SU-DHL-6 (cell line): ENCODE results near the gene SERINC2.
A peak's percentile ranks its signal among the peaks of the same experiment; 100 is the strongest.

Experiments
- H2AFZ ChIP-seq: fragments of 200-600 bp; sonication (generic); 2 replicates; pipeline ENCODE4 v1.6.1; 2014; ENCODE audit warnings: low read depth, mild to moderate bottlenecking, moderate library complexity, mixed read lengths, antibody characterized with exemption, low read length; ENCODE audit not compliant: severe bottlenecking
- H3F3A ChIP-seq: fragments of 200-600 bp; shearing (Covaris generic); 2 replicates; pipeline ENCODE4 v1.6.0; 2016; ENCODE audit warnings: antibody characterized with exemption, mild to moderate bottlenecking; ENCODE audit not compliant: insufficient read depth
- H3K27ac ChIP-seq: fragments of 200-600 bp; sonication (generic); 2 replicates; pipeline ENCODE4 v1.5.1; 2016; ENCODE audit warnings: low read depth, mild to moderate bottlenecking, low read length, moderate library complexity, mixed read lengths
- H3K27me3 ChIP-seq: fragments of 200-600 bp; sonication (generic), shearing (Covaris generic); 2 replicates; pipeline ENCODE4 v1.6.0; 2014; ENCODE audit warnings: mild to moderate bottlenecking, low read length
- H3K36me3 ChIP-seq: fragments of 200-600 bp; sonication (generic); 2 replicates; pipeline ENCODE4 v1.6.1; 2014; ENCODE audit warnings: mild to moderate bottlenecking, low read length, mixed read lengths
- H3K4me2 ChIP-seq: fragments of 300-600, 200-600 bp; shearing (Covaris generic), sonication (generic); 2 replicates; pipeline ENCODE4 v1.6.0; 2014; ENCODE audit warnings: low read length, low read depth, mild to moderate bottlenecking; ENCODE audit not compliant: poor library complexity, severe bottlenecking
- H3K4me3 ChIP-seq: fragments of 200-600 bp; sonication (generic); 2 replicates; pipeline ENCODE4 v1.5.1; 2014; ENCODE audit warnings: antibody characterized with exemption, low read length, mild to moderate bottlenecking, mixed read lengths; ENCODE audit not compliant: insufficient read depth, poor library complexity, severe bottlenecking
- H3K79me2 ChIP-seq: fragments of 200-600 bp; sonication (generic); 2 replicates; pipeline ENCODE4 v1.6.1; 2014; ENCODE audit warnings: mild to moderate bottlenecking, low read length, moderate library complexity; ENCODE audit not compliant: insufficient read depth
- H3K9ac ChIP-seq: fragments of 200-600 bp; sonication (generic); 2 replicates; pipeline ENCODE4 v1.7.0; 2014; ENCODE audit warnings: mild to moderate bottlenecking, low read length
- H3K9me2 ChIP-seq: fragments of 200-600 bp; sonication (generic); replicated peaks from 2 replicates; pipeline ENCODE4 v1.6.1; 2014; ENCODE audit warnings: low read length; ENCODE audit not compliant: insufficient read depth
- H3K9me3 ChIP-seq: fragments of 200-600 bp; sonication (generic); 2 replicates; pipeline ENCODE4 v1.6.1; 2014; ENCODE audit warnings: low read length, mixed read lengths; ENCODE audit not compliant: insufficient read depth
- H4K20me1 ChIP-seq: fragments of 200-600 bp; sonication (generic); 2 replicates; pipeline ENCODE4 v1.6.1; 2014; ENCODE audit warnings: low read depth, mild to moderate bottlenecking, antibody characterized with exemption, low read length, moderate library complexity, mixed read lengths
- EZH2phosphoT487 ChIP-seq: fragments of 200-600 bp; sonication (generic), shearing (Covaris generic); conservative IDR thresholded peaks from 2 replicates; pipeline ENCODE4 v1.6.1; 2018; ENCODE audit warnings: mild to moderate bottlenecking, antibody characterized with exemption, low read length, moderate library complexity, mixed read lengths
- TF ChIP-seq, protein P1 (sequence below): fragments of 200-600 bp; sonication (generic); IDR thresholded peaks from one replicate; pipeline ENCODE4 v1.5.1; 2017; ENCODE audit warnings: antibody characterized with exemption, mild to moderate bottlenecking, low read length, moderate library complexity; ENCODE audit not compliant: insufficient read depth, poor library complexity, severe bottlenecking

SERINC2 gene

DNA sequence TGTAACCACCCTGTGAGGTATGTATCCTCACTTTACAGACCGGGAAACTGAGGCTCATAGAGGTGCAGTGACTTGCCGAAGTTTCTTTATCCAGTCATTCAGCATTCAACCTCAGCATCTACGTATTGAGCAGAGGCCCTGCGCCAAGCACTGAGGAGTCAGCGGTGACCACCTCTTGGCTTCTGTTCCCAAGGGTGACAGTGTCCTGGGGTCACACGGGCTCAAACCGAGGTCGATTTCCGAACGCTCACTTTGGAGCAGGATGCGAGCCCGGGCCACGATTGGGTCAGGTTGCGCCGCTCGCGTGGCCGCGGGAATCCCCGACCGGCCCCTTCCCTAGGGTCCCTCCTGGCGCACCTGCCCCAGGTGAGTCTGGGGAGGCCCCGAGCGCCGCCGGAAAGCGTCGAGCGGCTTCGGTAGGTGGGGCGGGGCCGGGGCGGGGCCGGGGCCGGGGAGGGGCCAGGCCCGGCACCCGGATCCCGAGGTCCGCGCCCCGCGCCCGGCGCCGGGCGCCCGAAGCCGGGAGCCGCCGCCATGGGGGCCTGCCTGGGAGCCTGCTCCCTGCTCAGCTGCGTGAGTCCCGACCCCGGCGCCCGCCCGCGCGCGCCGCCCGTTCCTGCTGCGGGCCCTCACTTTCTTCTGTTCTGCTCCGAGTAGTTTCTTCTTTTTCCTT, at the start of gene SERINC2:
TSS of gene SERINC2 (plus strand) at position 482 of the 673 bp plus-strand sequence. CDS start at position 535, 53 bp downstream.
- no peaks in the 10 kb centered on the region for H3K27me3 ChIP-seq
- no peak within 1 kb of the TSS for H3K27ac ChIP-seq
- H3K9me3 ChIP-seq: no peaks in the 10 kb centered on the region
- no peaks in the 10 kb centered on the region for H4K20me1 ChIP-seq
- no peaks in the 10 kb centered on the region for H3K36me3 ChIP-seq
- no peaks in the 10 kb centered on the region for H3K79me2 ChIP-seq
- peak within 1 kb of the TSS; percentile 97 for H3K4me2 ChIP-seq
- no peaks in the 10 kb centered on the region for H3F3A ChIP-seq
- H3K4me3 ChIP-seq: peak within 1 kb of the TSS; percentile 72
- no peak for TF ChIP-seq EZH2phosphoT487
- TF ChIP-seq, protein P1, sequence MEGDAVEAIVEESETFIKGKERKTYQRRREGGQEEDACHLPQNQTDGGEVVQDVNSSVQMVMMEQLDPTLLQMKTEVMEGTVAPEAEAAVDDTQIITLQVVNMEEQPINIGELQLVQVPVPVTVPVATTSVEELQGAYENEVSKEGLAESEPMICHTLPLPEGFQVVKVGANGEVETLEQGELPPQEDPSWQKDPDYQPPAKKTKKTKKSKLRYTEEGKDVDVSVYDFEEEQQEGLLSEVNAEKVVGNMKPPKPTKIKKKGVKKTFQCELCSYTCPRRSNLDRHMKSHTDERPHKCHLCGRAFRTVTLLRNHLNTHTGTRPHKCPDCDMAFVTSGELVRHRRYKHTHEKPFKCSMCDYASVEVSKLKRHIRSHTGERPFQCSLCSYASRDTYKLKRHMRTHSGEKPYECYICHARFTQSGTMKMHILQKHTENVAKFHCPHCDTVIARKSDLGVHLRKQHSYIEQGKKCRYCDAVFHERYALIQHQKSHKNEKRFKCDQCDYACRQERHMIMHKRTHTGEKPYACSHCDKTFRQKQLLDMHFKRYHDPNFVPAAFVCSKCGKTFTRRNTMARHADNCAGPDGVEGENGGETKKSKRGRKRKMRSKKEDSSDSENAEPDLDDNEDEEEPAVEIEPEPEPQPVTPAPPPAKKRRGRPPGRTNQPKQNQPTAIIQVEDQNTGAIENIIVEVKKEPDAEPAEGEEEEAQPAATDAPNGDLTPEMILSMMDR: no peak
- peak within 1 kb of the TSS; percentile 70 for H3K9ac ChIP-seq
- no peaks in the 10 kb centered on the region for H3K9me2 ChIP-seq
- H2AFZ ChIP-seq: peak within 1 kb of the TSS; percentile 96

DNA sequence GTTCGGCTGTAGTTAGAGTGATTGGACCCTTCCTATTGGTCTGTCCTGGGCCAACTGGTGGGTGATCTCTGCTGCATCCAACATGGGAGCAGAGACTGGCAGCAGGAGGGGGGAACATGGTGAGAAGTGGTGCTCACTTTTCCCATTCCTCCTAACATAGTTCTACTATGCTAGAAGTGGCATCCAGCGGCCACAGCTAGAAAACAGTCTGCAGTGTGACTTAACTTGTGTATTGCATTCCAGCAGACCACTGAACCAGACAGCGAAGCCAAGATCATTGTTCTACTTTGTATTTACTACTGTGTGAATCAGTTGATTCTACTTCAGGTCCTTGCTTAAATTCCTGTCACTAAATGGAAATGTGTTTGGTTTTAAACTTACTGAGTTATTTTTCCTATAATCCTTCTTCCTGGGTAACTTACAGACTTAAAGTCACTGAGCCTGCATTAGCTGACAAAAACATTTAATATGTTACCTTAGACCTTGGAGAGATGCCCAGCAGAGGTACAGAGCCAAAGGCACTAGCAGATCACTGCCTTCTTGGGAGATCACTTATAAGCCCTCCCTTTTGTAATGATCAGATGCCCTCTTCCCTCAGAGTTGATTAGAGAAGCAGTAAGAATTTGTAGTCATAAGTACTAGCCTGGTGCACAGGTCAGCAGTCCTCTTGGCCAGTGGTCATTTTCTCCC, 48.3 kb upstream of the SERINC2 start:
- Histone ChIP-seq H3K9me3 (no peaks in the 10 kb centered on the region), H3K9me2 (no peaks in the 10 kb centered on the region), H3K9ac (no peak overlapping the region), H3K36me3 (no peaks in the 10 kb centered on the region), H3K4me2 (no peak overlapping the region), H3K79me2 (no peaks in the 10 kb centered on the region), H4K20me1 (no peaks in the 10 kb centered on the region), H3K4me3 (no peak overlapping the region), H3K27me3 (no peaks in the 10 kb centered on the region), H3F3A (no peaks in the 10 kb centered on the region), H3K27ac (no peak overlapping the region), H2AFZ (no peak overlapping the region)
- TF ChIP-seq, protein P1: no peak
- no peak for TF ChIP-seq EZH2phosphoT487

DNA sequence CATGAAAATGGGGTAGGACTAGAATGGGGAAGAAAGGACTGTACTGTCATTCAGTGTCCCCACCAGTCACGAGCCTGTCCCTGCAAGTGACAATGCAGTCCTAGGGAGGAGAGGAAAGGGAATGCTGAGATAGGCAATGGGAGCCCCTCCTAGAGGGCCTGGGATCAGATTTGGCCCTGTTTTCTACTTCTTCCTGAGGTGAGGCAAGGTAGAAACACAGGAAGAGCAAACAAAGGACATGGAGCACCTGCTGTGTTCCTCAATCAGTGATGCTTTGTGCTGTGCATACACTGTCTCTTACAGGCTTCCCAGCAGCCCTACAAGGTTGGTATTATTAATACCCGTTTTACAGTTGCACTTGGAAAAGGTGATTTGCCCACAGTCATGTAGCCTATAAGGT, 46.2 kb upstream of the SERINC2 start:
- no peaks in the 10 kb centered on the region for H3K79me2 ChIP-seq
- H4K20me1 ChIP-seq: no peaks in the 10 kb centered on the region
- H3K27ac ChIP-seq: no peak overlapping the region
- H3K27me3 ChIP-seq: no peaks in the 10 kb centered on the region
- H2AFZ ChIP-seq: no peak overlapping the region
- H3K36me3 ChIP-seq: no peaks in the 10 kb centered on the region
- no peak overlapping the region for H3K4me2 ChIP-seq
- H3K9me2 ChIP-seq: no peaks in the 10 kb centered on the region
- H3F3A ChIP-seq: no peaks in the 10 kb centered on the region
- TF ChIP-seq, protein P1: no peak
- no peak for TF ChIP-seq EZH2phosphoT487
- H3K9me3 ChIP-seq: no peaks in the 10 kb centered on the region
- H3K9ac ChIP-seq: no peak overlapping the region
- no peak overlapping the region for H3K4me3 ChIP-seq
